GM23338 (cell line): Measurements from ENCODE around the gene ATG7. TPM values are rescaled to one million over a fixed set of nuclear protein-coding genes. Genes with fewer than 3 reads are reported as not detected.

Source experiments
- ATAC-seq: fragments of 200-7000 bp; cut with Tn5 transposase; 3 replicates; pipeline ENCODE4 v1.9.1; 2020
- DNase-seq: peaks from one replicate; pipeline ENCODE4 v3.0.0-alpha.2; 2015; ENCODE audit warnings: low spot score
- H2AFZ ChIP-seq: fragments of 200-600 bp; sonication (generic); 2 replicates; pipeline ENCODE4 v1.8.0; 2016; ENCODE audit warnings: antibody characterized with exemption, mild to moderate bottlenecking, moderate library complexity
- H3F3A ChIP-seq: fragments of 200-600 bp; sonication (generic); replicated peaks from 2 replicates; pipeline ENCODE4 v1.8.0; 2017; ENCODE audit warnings: antibody characterized with exemption, mixed run types, low read depth
- H3K27ac ChIP-seq: fragments of 200-600 bp; sonication (generic); 2 replicates; pipeline ENCODE4 v1.6.1; 2016; ENCODE audit warnings: low read depth
- H3K27me3 ChIP-seq: fragments of 200-600 bp; sonication (generic); 2 replicates; pipeline ENCODE4 v1.8.0; 2016; ENCODE audit warnings: mild to moderate bottlenecking, mixed run types, moderate library complexity; ENCODE audit not compliant: insufficient read depth
- H3K36me3 ChIP-seq: fragments of 200-600 bp; sonication (generic); 2 replicates; pipeline ENCODE4 v1.8.0; 2016; ENCODE audit warnings: mild to moderate bottlenecking; ENCODE audit not compliant: insufficient read depth
- H3K4me1 ChIP-seq: fragments of 200-600 bp; sonication (generic); 2 replicates; pipeline ENCODE4 v1.8.0; 2016; ENCODE audit warnings: mild to moderate bottlenecking, moderate library complexity; ENCODE audit not compliant: insufficient read depth
- H3K4me2 ChIP-seq: fragments of 200-600 bp; sonication (generic); 2 replicates; pipeline ENCODE4 v1.7.1; 2017; ENCODE audit warnings: mixed run types
- H3K4me3 ChIP-seq: fragments of 200-600 bp; sonication (generic); 2 replicates; pipeline ENCODE4 v1.6.1; 2016; ENCODE audit warnings: mixed run types
- H3K79me2 ChIP-seq: fragments of 200-600 bp; sonication (generic); replicated peaks from 2 replicates; pipeline ENCODE4 v1.8.0; 2017; ENCODE audit warnings: mild to moderate bottlenecking; ENCODE audit not compliant: insufficient read depth
- H3K9me2 ChIP-seq: fragments of 200-600 bp; sonication (generic); 2 replicates; pipeline ENCODE4 v1.8.0; 2017; ENCODE audit not compliant: insufficient read depth
- H4K20me1 ChIP-seq: fragments of 200-600 bp; sonication (generic); replicated peaks from 2 replicates; pipeline ENCODE4 v1.8.0; 2017; ENCODE audit warnings: mild to moderate bottlenecking; ENCODE audit not compliant: insufficient read depth
- H3K27ac Mint-ChIP-seq: 2 replicates; pipeline ENCODE4 v1.8.0; 2020; ENCODE audit warnings: inconsistent platforms, mild to moderate bottlenecking, moderate library complexity, mixed read lengths
- H3K27me3 Mint-ChIP-seq: 3 replicates; pipeline ENCODE4 v1.8.0; 2022; ENCODE audit warnings: low read depth, mild to moderate bottlenecking, moderate library complexity, mixed read lengths, inconsistent platforms; ENCODE audit not compliant: insufficient read depth, poor library complexity
- H3K36me3 Mint-ChIP-seq: 3 replicates; pipeline ENCODE4 v1.8.0; 2021; ENCODE audit warnings: low read depth, mild to moderate bottlenecking, inconsistent platforms, moderate library complexity, mixed read lengths
- H3K4me1 Mint-ChIP-seq: 3 replicates; pipeline ENCODE4 v1.8.0; 2020; ENCODE audit warnings: mild to moderate bottlenecking, inconsistent platforms, mixed read lengths
- H3K4me3 Mint-ChIP-seq: 3 replicates; pipeline ENCODE4 v1.8.0; 2021; ENCODE audit warnings: moderate library complexity, mild to moderate bottlenecking, inconsistent platforms, mixed read lengths
- H3K9me3 Mint-ChIP-seq: 3 replicates; pipeline ENCODE4 v1.8.0; 2020; ENCODE audit warnings: moderate library complexity, mild to moderate bottlenecking, inconsistent platforms, mixed read lengths
- CREB1 ChIP-seq: fragments of 250-450 bp; sonication (Bioruptor Pico); IDR thresholded peaks from 2 replicates; pipeline ENCODE4 v1.5.0; 2020; ENCODE audit warnings: low read depth, mild to moderate bottlenecking, moderate library complexity
- EZH2 ChIP-seq: fragments of 200-600 bp; sonication (generic); IDR thresholded peaks from one replicate; pipeline ENCODE4 v1.8.0; 2017; ENCODE audit warnings: antibody characterized with exemption, mild to moderate bottlenecking, low read depth; ENCODE audit not compliant: unreplicated experiment
- EZH2phosphoT487 ChIP-seq: fragments of 200-600 bp; sonication (generic); IDR thresholded peaks from one replicate; pipeline ENCODE4 v1.8.1; 2018; ENCODE audit warnings: antibody characterized with exemption; ENCODE audit not compliant: unreplicated experiment
- JUNB ChIP-seq: IDR thresholded peaks from one replicate; pipeline ENCODE4 v1.6.1; 2016; ENCODE audit warnings: antibody characterized with exemption; ENCODE audit not compliant: unreplicated experiment
- POLR2AphosphoS5 ChIP-seq: IDR thresholded peaks from 2 replicates; pipeline ENCODE4 v1.6.1; 2016; ENCODE audit warnings: antibody characterized with exemption, low read depth
- ZNF114 ChIP-seq: fragments of 250-450 bp; sonication (Bioruptor Pico); IDR thresholded peaks from 2 replicates; pipeline ENCODE4 v1.5.0; 2020; ENCODE audit warnings: mild to moderate bottlenecking, moderate library complexity
- ZNF331 ChIP-seq: fragments of 250-450 bp; sonication (Bioruptor Pico); IDR thresholded peaks from 2 replicates; pipeline ENCODE4 v1.5.0; 2020; ENCODE audit warnings: low read depth, mild to moderate bottlenecking, moderate library complexity
- polyA plus RNA-seq: library from polyadenylated mRNA; unstranded; fragments of >200 nt; fragmentation: Nextera tagmentation; extraction: Ambion mirVana; gene quantifications from 2 replicates; pipeline ENCODE4 v1.2.1, GENCODE V29; 2016
- total RNA-seq: library from RNA; depleted of rRNA; stranded (reverse); fragments of >200 nt; shearing (Covaris generic); gene quantifications from 2 replicates; pipeline ENCODE4 v1.2.3, GENCODE V29; 2014
- TF ChIP-seq, protein P1 (sequence below): fragments of 250-450 bp; sonication (Bioruptor Pico); IDR thresholded peaks from 2 replicates; pipeline ENCODE4 v1.5.0; 2020; ENCODE audit warnings: mild to moderate bottlenecking, moderate library complexity
- TF ChIP-seq, protein P2 (sequence below): IDR thresholded peaks from one replicate; pipeline ENCODE4 v1.6.1; 2018; ENCODE audit warnings: antibody characterized with exemption; ENCODE audit not compliant: unreplicated experiment

The ATG7 gene
- total and polyA plus RNA-seq, 2 experiments from 2014 or later = 16.2 to 36.7 TPM

DNA sequence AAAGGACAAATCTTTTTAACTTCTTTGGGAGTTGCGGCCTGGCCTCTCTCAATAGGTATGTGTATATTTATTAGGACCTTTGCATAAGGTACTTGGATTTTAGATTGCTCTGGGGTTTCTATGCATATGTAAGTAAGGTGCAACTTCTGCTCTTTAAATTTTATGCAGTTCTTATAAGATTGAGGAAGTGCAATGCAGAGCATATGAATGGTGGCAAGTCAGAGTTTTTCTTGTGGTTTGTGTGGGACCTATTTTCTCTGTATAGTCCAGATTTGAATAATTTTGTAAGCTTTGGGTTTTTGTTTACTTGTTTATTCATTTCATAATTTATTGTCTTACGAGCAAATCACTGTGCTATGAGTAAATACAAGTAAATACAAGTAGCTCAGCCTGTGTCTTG, 101.5 kb downstream of the ATG7 start:
- ATAC-seq = no peak
- peaks cover 10% of the 10 kb centered on the region for H3K4me1 Mint-ChIP-seq

More for the DNA sequence above, 101.5 kb downstream of the ATG7 start:
- Histone ChIP-seq H4K20me1 (no peaks in the 10 kb centered on the region), H3K4me1 (no peaks in the 10 kb centered on the region), H3K79me2 (no peaks in the 10 kb centered on the region), H3F3A (no peaks in the 10 kb centered on the region), H3K4me3 (no peak overlapping the region), H3K27ac (no peak overlapping the region), H2AFZ (no peak overlapping the region), H3K27me3 (no peaks in the 10 kb centered on the region), H3K4me2 (no peak overlapping the region), H3K36me3 (no peaks in the 10 kb centered on the region; the same call in 1 of the 2 replicates), H3K9me2 (no peaks in the 10 kb centered on the region)
- H3K27ac Mint-ChIP-seq = no peak overlapping the region
- H3K36me3 Mint-ChIP-seq = no peaks in the 10 kb centered on the region; the same call in 2 of the 3 replicates
- TF ChIP-seq CREB1 (CRISPR knock-in tag) (no peak), EZH2 (no peak), ZNF114 (no peak), EZH2phosphoT487 (no peak), JUNB (no peak), POLR2AphosphoS5 (no peak), ZNF331 (CRISPR knock-in tag) (no peak)
- TF ChIP-seq, protein P1, sequence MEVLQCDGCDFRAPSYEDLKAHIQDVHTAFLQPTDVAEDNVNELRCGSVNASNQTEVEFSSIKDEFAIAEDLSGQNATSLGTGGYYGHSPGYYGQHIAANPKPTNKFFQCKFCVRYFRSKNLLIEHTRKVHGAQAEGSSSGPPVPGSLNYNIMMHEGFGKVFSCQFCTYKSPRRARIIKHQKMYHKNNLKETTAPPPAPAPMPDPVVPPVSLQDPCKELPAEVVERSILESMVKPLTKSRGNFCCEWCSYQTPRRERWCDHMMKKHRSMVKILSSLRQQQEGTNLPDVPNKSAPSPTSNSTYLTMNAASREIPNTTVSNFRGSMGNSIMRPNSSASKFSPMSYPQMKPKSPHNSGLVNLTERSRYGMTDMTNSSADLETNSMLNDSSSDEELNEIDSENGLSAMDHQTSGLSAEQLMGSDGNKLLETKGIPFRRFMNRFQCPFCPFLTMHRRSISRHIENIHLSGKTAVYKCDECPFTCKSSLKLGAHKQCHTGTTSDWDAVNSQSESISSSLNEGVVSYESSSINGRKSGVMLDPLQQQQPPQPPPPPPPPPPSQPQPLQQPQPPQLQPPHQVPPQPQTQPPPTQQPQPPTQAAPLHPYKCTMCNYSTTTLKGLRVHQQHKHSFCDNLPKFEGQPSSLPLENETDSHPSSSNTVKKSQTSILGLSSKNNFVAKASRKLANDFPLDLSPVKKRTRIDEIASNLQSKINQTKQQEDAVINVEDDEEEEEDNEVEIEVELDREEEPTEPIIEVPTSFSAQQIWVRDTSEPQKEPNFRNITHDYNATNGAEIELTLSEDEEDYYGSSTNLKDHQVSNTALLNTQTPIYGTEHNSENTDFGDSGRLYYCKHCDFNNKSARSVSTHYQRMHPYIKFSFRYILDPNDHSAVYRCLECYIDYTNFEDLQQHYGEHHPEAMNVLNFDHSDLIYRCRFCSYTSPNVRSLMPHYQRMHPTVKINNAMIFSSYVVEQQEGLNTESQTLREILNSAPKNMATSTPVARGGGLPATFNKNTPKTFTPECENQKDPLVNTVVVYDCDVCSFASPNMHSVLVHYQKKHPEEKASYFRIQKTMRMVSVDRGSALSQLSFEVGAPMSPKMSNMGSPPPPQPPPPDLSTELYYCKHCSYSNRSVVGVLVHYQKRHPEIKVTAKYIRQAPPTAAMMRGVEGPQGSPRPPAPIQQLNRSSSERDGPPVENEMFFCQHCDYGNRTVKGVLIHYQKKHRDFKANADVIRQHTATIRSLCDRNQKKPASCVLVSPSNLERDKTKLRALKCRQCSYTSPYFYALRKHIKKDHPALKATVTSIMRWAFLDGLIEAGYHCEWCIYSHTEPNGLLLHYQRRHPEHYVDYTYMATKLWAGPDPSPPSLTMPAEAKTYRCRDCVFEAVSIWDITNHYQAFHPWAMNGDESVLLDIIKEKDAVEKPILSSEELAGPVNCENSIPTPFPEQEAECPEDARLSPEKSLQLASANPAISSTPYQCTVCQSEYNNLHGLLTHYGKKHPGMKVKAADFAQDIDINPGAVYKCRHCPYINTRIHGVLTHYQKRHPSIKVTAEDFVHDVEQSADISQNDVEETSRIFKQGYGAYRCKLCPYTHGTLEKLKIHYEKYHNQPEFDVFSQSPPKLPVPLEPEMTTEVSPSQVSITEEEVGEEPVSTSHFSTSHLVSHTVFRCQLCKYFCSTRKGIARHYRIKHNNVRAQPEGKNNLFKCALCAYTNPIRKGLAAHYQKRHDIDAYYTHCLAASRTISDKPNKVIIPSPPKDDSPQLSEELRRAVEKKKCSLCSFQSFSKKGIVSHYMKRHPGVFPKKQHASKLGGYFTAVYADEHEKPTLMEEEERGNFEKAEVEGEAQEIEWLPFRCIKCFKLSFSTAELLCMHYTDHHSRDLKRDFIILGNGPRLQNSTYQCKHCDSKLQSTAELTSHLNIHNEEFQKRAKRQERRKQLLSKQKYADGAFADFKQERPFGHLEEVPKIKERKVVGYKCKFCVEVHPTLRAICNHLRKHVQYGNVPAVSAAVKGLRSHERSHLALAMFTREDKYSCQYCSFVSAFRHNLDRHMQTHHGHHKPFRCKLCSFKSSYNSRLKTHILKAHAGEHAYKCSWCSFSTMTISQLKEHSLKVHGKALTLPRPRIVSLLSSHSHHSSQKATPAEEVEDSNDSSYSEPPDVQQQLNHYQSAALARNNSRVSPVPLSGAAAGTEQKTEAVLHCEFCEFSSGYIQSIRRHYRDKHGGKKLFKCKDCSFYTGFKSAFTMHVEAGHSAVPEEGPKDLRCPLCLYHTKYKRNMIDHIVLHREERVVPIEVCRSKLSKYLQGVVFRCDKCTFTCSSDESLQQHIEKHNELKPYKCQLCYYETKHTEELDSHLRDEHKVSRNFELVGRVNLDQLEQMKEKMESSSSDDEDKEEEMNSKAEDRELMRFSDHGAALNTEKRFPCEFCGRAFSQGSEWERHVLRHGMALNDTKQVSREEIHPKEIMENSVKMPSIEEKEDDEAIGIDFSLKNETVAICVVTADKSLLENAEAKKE (CRISPR knock-in tag) = no peak
- TF ChIP-seq, protein P2, sequence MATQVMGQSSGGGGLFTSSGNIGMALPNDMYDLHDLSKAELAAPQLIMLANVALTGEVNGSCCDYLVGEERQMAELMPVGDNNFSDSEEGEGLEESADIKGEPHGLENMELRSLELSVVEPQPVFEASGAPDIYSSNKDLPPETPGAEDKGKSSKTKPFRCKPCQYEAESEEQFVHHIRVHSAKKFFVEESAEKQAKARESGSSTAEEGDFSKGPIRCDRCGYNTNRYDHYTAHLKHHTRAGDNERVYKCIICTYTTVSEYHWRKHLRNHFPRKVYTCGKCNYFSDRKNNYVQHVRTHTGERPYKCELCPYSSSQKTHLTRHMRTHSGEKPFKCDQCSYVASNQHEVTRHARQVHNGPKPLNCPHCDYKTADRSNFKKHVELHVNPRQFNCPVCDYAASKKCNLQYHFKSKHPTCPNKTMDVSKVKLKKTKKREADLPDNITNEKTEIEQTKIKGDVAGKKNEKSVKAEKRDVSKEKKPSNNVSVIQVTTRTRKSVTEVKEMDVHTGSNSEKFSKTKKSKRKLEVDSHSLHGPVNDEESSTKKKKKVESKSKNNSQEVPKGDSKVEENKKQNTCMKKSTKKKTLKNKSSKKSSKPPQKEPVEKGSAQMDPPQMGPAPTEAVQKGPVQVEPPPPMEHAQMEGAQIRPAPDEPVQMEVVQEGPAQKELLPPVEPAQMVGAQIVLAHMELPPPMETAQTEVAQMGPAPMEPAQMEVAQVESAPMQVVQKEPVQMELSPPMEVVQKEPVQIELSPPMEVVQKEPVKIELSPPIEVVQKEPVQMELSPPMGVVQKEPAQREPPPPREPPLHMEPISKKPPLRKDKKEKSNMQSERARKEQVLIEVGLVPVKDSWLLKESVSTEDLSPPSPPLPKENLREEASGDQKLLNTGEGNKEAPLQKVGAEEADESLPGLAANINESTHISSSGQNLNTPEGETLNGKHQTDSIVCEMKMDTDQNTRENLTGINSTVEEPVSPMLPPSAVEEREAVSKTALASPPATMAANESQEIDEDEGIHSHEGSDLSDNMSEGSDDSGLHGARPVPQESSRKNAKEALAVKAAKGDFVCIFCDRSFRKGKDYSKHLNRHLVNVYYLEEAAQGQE = no peak
- no peak overlapping the region for H3K4me3 Mint-ChIP-seq
- DNase-seq = no peak
- peaks cover 3% of the 10 kb centered on the region for H3K27me3 Mint-ChIP-seq
- H3K9me3 Mint-ChIP-seq = no peaks in the 10 kb centered on the region
